ENCODE results near the gene HEMGN.

GRCh38 chr9:97959585-97959984 is 21.6 kb upstream of the HEMGN start:
- TF ChIP-seq POLR2A (IDR thresholded peaks at IDR 0.05) (no peak), CTCF (IDR thresholded peaks at IDR 0.05) (no peak), EP300 (IDR thresholded peaks at IDR 0.05) (no peak)

All from upper lobe of left lung (tissue), 4 donors.